ENCODE results near the gene PPP2R3C. TPM values are rescaled to one million over a fixed set of nuclear protein-coding genes. Genes with fewer than 3 reads are reported as not detected.
"Not testable (repeated sequence)": the region's sequence is repeated elsewhere in the genome, so short reads cannot be mapped to it uniquely, and the experiment has no call there.

The PPP2R3C gene
- polyA plus RNA-seq, 6 donors from 2014 or later = 50.6 to 78.1 (median 66.2) TPM

DNA sequence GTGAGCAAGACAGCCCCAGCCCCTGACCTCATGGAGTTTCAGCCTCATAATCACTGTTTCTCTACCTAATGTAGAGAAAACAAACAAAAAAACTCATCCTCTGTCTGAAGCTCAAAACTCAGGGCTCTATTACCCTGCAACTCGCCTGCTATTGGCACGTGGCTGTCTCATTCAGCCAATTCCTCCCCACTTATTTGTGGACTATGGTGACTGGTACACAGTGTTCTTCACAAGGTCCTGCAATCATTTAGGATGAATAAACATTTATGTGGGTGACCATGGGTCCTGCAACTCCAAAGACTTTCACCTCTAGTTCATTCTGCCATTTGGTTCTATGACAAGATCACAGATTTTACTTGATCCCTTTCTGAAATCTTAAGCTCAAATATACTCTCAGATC, 4.7 kb downstream of the PPP2R3C start:
- Mint-ChIP-seq H3K27ac (peak overlapping the region in 3 of 6 donors; percentile 30 to 77 (median 47)), H3K9me3 (peaks cover 0 to 5% (median 0%) of the 10 kb centered on the region in 7 donors)
- DNase-seq = no peak

DNA sequence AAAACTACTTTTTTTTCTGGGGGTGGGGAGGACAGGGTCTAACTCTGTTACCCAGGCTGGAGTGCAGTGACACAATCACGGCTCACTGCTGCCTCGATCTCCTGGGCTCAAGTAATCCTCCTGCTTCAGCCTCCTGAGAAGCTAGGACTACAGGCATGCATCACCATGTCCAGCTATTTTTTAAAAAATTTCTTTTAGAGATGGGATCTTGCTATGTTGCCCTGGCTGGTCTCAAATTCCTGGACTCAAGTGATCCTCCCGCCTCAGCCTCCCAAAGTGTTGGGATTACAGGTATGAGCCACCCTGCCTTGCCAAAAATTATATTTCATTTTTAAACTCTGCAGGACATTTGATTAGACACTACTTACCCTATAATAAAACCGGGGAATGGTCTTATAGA, 5.5 kb downstream of the PPP2R3C start:
- Mint-ChIP-seq H3K9me3 (peaks cover 0 to 5% (median 0%) of the 10 kb centered on the region in 7 donors), H3K27me3 (no peaks in the 10 kb centered on the region), H3K36me3 (peaks cover 25 to 30% of the 10 kb centered on the region in 2 donors), H3K27ac (no peak overlapping the region), H3K4me1 (peaks cover 31 to 52% (median 40%) of the 10 kb centered on the region in 3 donors), H3K4me3 (no peak overlapping the region)
- ATAC-seq (ENCODE audit: low read depth in 2 of 2) (no peak), DNase-seq (no peak)

More for the DNA sequence above, 4.7 kb downstream of the PPP2R3C start:
- peaks cover 27 to 54% (median 43%) of the 10 kb centered on the region in 3 donors for H3K4me1 Mint-ChIP-seq
- ATAC-seq (ENCODE audit: low read depth in 2 of 2) = no peak
- H3K27me3 Mint-ChIP-seq = no peaks in the 10 kb centered on the region
- peaks cover 17 to 22% of the 10 kb centered on the region in 2 donors for H3K36me3 Mint-ChIP-seq
- H3K4me3 Mint-ChIP-seq = peak overlapping the region in 1 of 8 donors; percentile 40

DNA sequence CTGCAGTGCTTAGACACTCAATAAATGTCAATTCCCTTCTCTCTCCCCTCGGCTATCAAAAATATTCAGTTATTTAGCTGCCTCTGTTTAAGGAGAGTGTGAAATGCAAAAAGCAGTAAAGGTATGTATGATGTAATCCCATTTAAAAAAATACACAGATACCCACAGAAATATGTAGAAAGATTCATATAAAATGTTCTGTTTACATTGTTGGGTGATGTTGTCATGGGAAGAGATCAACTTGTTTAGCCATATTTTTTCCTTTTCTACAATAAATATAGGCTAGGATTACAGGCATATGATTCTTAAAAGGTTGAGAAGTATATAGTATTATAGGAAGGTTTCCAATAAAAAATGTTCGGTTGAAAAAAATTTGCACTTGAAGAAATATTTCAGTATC, 7.8 kb downstream of the PPP2R3C start:
- Mint-ChIP-seq H3K27me3 (no peaks in the 10 kb centered on the region), H3K4me3 (no peak overlapping the region), H3K27ac (no peak overlapping the region), H3K36me3 (peaks cover 25 to 45% of the 10 kb centered on the region in 2 donors), H3K9me3 (peaks cover 0 to 5% (median 0%) of the 10 kb centered on the region in 7 donors), H3K4me1 (peaks cover 21 to 32% (median 22%) of the 10 kb centered on the region in 3 donors)
- DNase-seq = no peak
- no peak for ATAC-seq (ENCODE audit: low read depth in 2 of 2)

DNA sequence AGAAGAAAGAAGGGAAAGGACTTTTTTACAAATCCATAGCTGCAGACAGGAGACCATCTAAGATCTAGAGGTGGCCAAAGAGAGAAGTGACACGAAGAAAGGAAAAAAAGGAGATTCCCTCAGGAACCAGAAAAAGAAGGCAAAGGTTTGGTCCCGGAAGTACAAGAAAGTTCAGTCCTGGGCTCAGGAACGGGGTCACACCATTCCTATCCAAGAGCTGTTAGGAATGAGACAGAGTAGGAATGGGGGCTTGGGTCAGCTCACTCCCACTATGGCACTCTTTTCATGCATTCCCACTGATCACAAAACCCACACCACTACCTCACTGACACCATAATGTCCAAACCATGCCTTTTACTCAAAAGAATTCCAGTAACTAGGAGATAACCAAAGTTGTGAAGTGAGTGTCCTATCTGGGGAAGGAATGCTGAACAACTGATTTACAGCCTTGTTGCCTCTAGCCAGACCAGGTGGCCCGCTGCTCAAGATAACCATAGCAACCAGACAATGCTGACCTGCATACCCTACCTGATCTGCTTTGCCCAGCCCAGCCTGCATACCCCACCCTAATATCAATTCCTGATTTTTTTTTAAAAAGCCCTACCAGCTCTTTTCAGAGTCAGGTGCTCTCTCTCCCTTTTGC, 8.4 kb downstream of the PPP2R3C start:
- peaks cover 25 to 45% of the 10 kb centered on the region in 2 donors for H3K36me3 Mint-ChIP-seq
- H3K27ac Mint-ChIP-seq = peak overlapping the region in 4 of 6 donors; percentile 49 to 89 (median 73)
- no peak for ATAC-seq (ENCODE audit: low read depth in 2 of 2)
- H3K9me3 Mint-ChIP-seq = peaks cover 0 to 5% (median 0%) of the 10 kb centered on the region in 7 donors
- peaks cover 16 to 30% (median 21%) of the 10 kb centered on the region in 3 donors for H3K4me1 Mint-ChIP-seq
- DNase-seq = no peak
- no peak overlapping the region for H3K4me3 Mint-ChIP-seq
- no peaks in the 10 kb centered on the region for H3K27me3 Mint-ChIP-seq

DNA sequence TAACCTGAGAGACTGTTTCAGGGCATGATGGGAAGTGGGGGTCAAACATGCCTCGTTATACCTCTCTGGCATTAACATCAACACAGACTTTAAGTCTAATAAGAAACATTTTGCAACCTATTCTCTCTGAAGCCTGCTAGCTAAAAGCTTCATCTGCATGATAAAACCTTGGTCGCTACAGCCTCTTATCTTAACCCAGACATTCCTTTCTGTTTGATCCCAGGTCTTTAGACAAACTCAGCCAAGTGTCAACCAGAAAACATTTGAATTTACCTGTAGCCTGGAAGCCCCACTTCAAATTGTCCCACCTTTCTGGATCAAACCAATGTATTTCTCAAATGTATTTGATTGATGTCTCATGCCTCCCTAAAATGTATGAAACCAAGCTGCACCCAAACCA, 9.1 kb downstream of the PPP2R3C start:
- peaks cover 25 to 45% of the 10 kb centered on the region in 2 donors for H3K36me3 Mint-ChIP-seq
- DNase-seq = no peak
- H3K9me3 Mint-ChIP-seq = peaks cover 0 to 5% (median 0%) of the 10 kb centered on the region in 7 donors
- H3K4me1 Mint-ChIP-seq = peaks cover 11 to 22% (median 17%) of the 10 kb centered on the region in 3 donors
- H3K4me3 Mint-ChIP-seq = no peak overlapping the region
- ATAC-seq (ENCODE audit: low read depth in 2 of 2) = no peak
- H3K27ac Mint-ChIP-seq = peak overlapping the region in 2 of 6 donors; percentile 49 to 66
- no peaks in the 10 kb centered on the region for H3K27me3 Mint-ChIP-seq

DNA sequence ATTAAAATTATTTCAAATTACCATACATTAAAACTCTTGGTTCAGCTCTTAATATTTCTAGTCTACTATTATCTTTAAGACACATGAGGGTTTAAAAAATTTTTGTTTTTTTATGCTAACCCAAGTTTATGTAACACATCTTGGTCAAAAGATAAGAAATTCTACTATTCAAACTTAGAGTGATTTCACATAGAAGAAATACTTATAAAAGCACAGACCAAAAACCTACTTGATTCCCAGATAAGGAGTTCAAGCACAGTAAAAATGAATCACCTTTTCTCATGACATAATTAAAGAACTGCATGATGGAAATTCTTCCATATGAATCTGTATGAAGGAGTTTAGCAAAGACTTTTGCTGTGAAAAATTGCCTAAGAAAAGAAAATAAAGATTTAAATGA, 13.9 kb downstream of the PPP2R3C start:
- Mint-ChIP-seq H3K4me1 (peaks cover 2 to 9% (median 2%) of the 10 kb centered on the region in 3 donors), H3K27me3 (no peaks in the 10 kb centered on the region), H3K4me3 (no peak overlapping the region), H3K9me3 (peaks cover 0 to 4% (median 0%) of the 10 kb centered on the region in 7 donors), H3K27ac (no peak overlapping the region), H3K36me3 (peaks cover 22 to 43% of the 10 kb centered on the region in 2 donors)
- DNase-seq (no peak), ATAC-seq (ENCODE audit: low read depth in 2 of 2) (no peak)

DNA sequence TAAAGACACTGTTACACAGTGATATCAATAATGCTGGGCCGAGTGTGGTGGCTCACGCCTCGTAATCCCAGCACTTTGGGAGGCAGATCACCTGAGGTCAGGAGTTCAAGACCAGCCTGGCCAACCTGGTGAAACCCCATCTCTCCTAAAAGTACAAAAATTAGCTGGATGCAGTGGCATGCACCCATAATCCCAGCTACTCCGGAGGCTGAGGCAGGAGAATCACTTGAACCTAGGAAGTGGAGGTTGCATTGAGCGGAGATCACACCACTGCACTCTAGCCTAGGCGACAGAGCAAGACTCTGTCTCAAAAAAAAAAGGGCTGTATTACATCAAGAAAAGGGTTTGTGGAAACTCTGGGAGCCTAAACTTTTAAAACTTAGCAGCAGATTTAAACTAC, 27.1 kb downstream of the PPP2R3C start:
- H3K4me3 Mint-ChIP-seq; DNase-seq; H3K36me3 Mint-ChIP-seq; H3K4me1 Mint-ChIP-seq; H3K27me3 Mint-ChIP-seq; H3K9me3 Mint-ChIP-seq; ATAC-seq (ENCODE audit: low read depth in 2 of 2): not testable (repeated sequence)
- H3K27ac Mint-ChIP-seq = peak overlapping the region in 1 of 6 donors; percentile 21

DNA sequence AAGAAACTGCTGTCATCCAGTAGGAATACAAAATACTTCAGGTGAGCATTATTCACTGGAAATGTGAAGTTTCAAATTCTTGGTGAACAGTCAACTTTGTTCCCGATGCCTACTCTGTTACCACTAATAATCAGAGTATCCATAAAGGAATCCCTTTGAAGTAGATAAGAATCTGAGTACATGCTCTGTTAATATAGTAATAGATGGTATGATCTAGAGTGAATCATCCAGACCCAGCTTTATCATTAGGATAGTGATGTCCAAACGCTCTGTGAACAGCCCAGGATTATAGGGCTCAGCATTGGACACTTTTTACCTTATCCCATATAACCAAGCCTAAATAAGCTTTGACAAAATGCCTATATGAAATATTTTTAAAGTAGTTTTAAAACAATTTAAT, 33.3 kb downstream of the PPP2R3C start:
- Mint-ChIP-seq H3K27ac (peak overlapping the region in 2 of 6 donors; percentile 59 to 75), H3K4me3 (no peak overlapping the region), H3K27me3 (no peaks in the 10 kb centered on the region), H3K9me3 (no peaks in the 10 kb centered on the region), H3K4me1 (no peaks in the 10 kb centered on the region), H3K36me3 (peaks cover 14 to 19% of the 10 kb centered on the region in 2 donors)
- ATAC-seq (ENCODE audit: low read depth in 2 of 2) (no peak), DNase-seq (no peak)

DNA sequence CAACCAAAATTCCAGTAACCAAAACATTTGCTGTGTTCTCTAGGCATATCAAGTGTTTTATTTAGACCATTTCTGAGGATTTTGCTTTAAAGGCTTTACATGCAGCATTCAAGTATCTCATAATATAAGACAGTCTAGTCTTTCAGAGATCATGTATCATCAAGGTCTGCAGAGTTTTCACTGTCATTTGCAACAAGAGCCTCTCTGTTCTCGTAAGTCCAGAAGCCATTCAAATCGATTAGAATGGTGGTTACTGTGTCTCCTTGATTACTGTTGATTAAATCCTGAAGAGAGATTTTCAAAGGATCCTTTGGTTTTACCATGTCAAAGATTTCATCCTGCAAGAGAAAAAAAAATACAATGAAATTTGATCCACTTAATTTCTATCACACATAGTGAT, 36.3 kb downstream of the PPP2R3C start:
- Mint-ChIP-seq H3K4me3 (no peak overlapping the region), H3K27me3 (no peaks in the 10 kb centered on the region), H3K36me3 (peaks cover 14 to 19% of the 10 kb centered on the region in 2 donors), H3K4me1 (no peaks in the 10 kb centered on the region), H3K27ac (peak overlapping the region in 2 of 6 donors; percentile 17 to 43), H3K9me3 (no peaks in the 10 kb centered on the region)
- ATAC-seq (ENCODE audit: low read depth in 2 of 2) = no peak
- DNase-seq = no peak

DNA sequence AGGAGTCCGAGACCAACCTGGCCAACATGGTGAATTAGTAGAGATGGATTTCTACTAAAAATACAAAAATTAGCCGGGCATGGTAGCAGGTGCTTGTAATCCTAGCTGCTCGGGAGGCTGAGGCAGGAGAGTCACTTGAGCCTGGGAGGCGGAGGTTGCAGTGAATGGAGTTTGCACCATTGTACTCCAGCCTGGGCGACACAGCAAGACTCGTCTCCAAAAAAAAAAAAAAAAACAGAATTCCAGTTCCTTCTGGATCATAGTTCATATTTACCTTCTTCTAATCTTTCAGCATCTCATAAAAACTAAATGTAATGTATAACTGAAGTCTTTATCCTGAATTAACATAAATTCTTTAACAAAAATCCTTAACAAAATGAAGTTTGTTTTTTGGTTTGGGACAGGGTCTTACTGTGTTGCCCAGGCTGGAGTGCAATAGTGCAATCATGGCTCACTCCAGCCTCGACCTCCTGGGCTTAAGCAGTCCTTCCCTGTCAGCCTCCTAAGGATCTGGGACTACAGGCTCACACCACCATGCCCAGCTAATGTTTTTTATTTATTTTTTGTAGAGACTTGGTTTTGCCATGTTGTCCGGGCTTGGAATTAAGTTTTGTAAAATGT, 38.1 kb downstream of the PPP2R3C start:
- ATAC-seq (ENCODE audit: low read depth in 2 of 2) = no peak
- H3K36me3 Mint-ChIP-seq = peaks cover 19% of the 10 kb centered on the region in 2 donors
- H3K27ac Mint-ChIP-seq = peak overlapping the region in 2 of 6 donors; percentile 24 to 52
- H3K27me3 Mint-ChIP-seq = no peaks in the 10 kb centered on the region
- DNase-seq = no peak
- H3K4me1 Mint-ChIP-seq = no peaks in the 10 kb centered on the region
- no peak overlapping the region for H3K4me3 Mint-ChIP-seq
- no peaks in the 10 kb centered on the region for H3K9me3 Mint-ChIP-seq

DNA sequence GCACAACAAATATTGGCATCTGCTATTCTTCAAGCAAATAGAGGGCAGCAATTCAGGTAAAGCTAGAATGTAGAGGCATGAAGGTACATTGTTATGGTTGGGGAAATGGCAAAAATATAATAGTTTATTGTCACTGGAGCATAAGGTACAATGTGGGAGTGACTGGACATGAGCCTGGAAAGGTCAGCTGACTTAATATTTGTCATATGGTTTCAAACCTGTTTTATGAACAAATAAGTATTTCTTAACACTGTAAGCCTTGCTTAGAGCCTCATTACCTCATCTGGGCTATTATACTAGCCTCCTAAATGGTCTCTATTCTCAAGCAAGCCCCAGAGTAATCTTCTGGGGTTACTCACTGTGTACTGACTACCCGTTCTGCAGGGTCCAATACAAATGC, 42.0 kb downstream of the PPP2R3C start:
- no peaks in the 10 kb centered on the region for H3K4me1 Mint-ChIP-seq
- ATAC-seq (ENCODE audit: low read depth in 2 of 2) (no peak), DNase-seq (no peak)
- H3K27me3 Mint-ChIP-seq = no peaks in the 10 kb centered on the region
- H3K36me3 Mint-ChIP-seq = peaks cover 0 to 13% of the 10 kb centered on the region in 2 donors
- no peak overlapping the region for H3K4me3 Mint-ChIP-seq
- peak overlapping the region in 1 of 6 donors; percentile 75 for H3K27ac Mint-ChIP-seq
- no peaks in the 10 kb centered on the region for H3K9me3 Mint-ChIP-seq

DNA sequence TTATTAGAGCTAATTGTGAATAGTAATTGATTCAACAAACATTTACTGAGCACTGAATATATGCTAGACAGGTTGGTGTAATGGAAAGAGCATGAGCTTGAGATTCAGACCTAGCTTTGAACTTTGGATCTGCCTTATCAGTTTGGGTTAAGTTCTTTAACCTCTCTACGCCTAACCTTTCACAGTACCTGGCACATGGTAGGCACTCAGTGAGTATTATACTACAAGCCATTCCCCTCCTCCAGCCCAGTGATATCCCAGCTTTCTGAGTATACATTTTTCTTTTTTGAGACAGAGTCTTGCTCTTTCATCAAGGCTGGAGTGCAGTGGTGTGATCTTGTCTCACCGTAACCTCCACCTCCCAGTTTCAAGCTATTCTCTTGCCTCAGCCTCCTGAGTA, 43.7 kb downstream of the PPP2R3C start:
- Mint-ChIP-seq H3K27me3 (no peaks in the 10 kb centered on the region), H3K36me3 (peaks cover 0 to 13% of the 10 kb centered on the region in 2 donors), H3K27ac (peak overlapping the region in 1 of 6 donors; percentile 76), H3K4me1 (no peaks in the 10 kb centered on the region), H3K9me3 (no peaks in the 10 kb centered on the region), H3K4me3 (no peak overlapping the region)
- ATAC-seq (ENCODE audit: low read depth in 2 of 2) (no peak), DNase-seq (no peak)

DNA sequence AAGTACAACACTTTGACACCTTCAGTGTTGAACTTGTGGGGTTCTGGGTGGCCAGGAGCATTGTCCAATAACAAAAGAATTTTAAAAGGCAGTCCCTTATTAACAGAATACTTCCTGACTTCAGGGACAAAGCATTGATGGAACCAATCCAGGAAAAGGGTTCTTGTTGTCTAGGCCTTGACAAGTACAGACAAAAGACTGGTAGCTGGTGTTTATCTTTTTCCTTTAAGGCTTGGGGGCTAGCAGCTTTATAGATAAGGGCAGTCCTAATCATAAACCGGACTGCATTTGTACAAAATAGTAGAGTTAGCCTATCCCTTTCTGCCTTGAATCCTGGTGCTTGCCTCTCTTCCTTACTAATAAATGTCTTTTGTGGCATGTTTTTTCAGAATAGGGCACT, 48.3 kb downstream of the PPP2R3C start:
- peaks cover 5 to 18% of the 10 kb centered on the region in 2 donors for H3K36me3 Mint-ChIP-seq

DNA sequence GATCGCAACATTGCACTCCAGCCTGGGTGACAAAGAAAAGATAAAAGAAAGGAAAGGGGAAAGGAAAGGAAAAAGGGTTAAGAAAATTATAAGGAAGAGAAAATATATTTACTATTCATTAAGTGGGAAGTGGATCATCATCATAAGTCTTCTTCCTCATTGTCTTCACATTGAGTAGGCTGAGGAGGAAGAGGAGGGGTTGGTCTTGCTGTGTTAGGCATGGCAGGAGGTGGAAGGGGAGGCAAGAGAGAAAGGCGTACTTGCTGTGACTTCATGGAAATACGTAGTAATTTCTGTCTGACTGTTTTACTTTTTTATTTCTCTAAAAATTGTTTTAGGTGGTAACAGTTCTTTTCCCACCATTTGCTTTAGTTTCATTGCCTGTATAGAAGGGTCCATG, 49.6 kb downstream of the PPP2R3C start:
- peaks cover 0 to under 1% (median 0%) of the 10 kb centered on the region in 7 donors for H3K9me3 Mint-ChIP-seq
- no peaks in the 10 kb centered on the region for H3K27me3 Mint-ChIP-seq
- no peak for DNase-seq
- no peaks in the 10 kb centered on the region for H3K4me1 Mint-ChIP-seq
- no peak for ATAC-seq (ENCODE audit: low read depth in 2 of 2)
- H3K27ac Mint-ChIP-seq = peak overlapping the region in 1 of 6 donors; percentile 63
- no peak overlapping the region for H3K4me3 Mint-ChIP-seq
- peaks cover 15 to 24% of the 10 kb centered on the region in 2 donors for H3K36me3 Mint-ChIP-seq

More for the DNA sequence above, 48.3 kb downstream of the PPP2R3C start:
- Mint-ChIP-seq H3K27ac (peak overlapping the region in 1 of 6 donors; percentile 30), H3K27me3 (no peaks in the 10 kb centered on the region), H3K9me3 (no peaks in the 10 kb centered on the region), H3K4me1 (no peaks in the 10 kb centered on the region), H3K4me3 (no peak overlapping the region)
- no peak for ATAC-seq (ENCODE audit: low read depth in 2 of 2)
- no peak for DNase-seq

Measured in naive B cell (primary cell).